Measurements from ENCODE around the gene FAF1.
"Not testable (repeated sequence)": the region's sequence is repeated elsewhere in the genome, so short reads cannot be mapped to it uniquely, and the experiment has no call there.

Gene FAF1

GRCh38 chr1:50952566-50952965 lies 7.5 kb downstream of the FAF1 start:
- DNase-seq, result not testable (repeated sequence)

DNA sequence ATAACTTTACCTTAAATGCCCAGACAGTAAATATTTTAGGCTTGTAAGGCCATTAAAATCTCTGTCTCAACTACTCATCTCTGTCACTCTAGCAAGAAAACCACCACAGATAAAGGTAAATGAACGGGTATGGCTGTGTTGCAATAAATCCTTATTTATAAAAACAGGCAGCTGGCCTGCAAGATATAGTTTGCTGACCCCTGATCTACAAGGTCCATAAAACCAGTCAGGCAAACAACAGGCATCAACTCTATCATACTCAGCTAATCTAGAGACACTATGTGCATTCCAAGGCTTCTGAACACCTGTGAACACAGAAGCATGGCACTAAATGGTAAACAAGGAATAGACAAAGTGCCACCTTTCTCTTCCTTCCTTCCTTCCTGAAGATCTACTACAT lies 9.7 kb downstream of the FAF1 start:
- no peak for DNase-seq

DNA sequence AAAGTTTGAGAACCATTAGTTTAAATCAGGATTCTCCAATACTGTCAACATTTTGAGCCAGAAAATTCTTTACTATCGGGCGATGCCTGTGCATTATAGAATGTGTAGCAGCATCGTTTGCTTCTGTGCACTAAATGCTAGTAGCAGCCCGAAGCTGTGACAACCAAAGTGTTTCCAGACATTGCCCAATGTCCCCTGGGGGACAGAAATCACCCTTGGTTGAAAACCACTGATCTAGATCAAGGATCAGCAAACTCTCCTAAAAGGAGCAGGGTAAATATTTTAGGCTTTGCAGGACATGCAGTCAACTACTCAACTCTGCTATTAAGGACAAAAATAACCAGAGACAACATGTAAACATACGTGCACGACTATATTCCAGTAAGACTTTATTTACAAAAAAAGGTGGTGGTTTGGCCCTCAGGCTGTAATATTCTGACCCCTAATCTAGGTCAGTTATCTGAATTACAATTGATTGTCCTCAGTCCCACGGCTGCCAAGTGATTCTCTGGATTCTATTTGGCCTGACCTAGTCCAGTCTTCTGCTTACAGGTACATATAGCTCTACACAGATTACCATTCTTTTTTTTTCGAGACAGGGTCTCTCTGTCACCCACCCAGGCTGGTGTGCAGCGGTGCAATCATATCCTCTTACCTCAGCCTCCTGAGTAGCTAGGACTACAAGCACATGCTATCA lies 10.6 kb downstream of the FAF1 start:
- no peak for DNase-seq

DNA sequence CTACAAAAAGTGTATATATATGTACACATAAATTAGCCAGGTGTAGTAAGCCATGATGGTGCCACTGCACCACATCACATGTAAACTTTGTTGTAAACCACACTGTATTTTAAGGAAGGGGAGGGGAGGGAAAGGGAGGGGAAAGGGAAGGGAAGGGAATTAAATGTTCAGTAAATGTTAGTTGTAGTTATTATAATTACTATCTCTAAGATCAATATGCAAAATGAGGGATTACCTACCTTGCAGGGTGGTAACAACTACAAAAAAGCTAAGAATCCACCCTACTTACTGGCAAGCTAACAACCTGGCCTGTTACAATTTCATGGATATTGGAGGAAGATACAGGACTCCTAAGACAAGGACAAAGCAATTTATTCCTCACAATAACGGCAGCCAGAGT lies 17.7 kb downstream of the FAF1 start:
- DNase-seq, result no peak

GRCh38 chr1:50940291-50940690 lies 19.8 kb downstream of the FAF1 start:
- DNase-seq, result no peak

DNA sequence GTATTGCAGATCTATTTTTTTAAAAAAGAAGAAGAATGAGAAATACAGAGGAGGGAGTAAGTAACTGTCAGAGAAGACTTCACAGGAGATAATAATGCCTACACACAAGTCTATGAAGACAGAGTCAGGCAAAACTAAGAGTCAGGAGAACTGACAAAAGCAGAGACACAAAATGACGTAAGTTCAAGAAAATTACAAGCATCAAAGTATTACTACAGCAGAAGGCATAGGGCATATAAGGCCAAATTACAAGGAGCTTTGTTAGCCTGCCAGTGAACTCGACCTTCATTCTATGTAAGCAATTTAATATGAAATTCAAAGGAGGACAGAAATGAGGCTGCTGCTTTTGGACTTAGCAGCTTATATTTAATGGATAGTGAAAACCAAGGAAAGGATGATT lies 23.7 kb downstream of the FAF1 start:
- DNase-seq, result no peak

GRCh38 chr1:50935276-50935675 lies 24.8 kb downstream of the FAF1 start:
- DNase-seq, result not testable (repeated sequence)

- DNase-seq, result no peak
Observed at GRCh38 chr1:50934838-50935237, 25.2 kb downstream of the FAF1 start.

GRCh38 chr1:50933770-50934169 lies 26.3 kb downstream of the FAF1 start:
- not testable (repeated sequence) for DNase-seq

GRCh38 chr1:50932043-50932442 lies 28.0 kb downstream of the FAF1 start:
- DNase-seq, result not testable (repeated sequence)

DNA sequence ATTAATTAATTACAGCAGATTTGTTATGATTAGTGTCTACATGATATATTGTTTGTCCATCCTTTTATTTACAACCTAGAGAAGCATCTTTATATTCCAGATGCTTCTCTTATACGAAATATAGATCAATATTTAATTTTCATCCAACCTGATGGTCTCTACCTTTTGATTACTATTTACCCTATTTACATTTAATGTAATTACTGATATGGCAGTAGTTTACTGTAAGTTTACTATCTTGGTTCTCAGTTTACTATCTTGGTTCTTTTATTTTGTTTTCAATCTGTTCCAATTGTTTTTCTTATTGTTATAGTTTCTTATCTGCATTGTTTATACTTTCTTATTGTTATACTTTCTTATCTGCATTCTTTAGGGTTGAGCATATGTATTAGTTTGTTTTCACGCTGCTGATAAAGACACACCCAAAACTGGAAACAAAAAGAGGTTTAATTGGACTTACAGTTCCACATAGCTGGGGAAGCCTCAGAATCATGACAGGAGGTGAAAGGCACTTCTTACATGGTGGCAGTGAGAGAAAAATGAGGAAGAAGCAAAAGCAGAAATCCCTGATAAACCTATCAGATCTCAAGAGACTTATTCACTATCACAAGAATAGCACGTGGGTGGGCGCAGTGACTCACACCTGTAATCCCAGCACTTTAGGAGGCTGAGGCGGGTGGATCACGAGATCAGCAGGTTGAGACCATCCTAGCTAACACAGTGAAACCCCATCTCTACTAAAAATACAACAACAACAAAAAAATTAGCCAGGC lies 28.9 kb downstream of the FAF1 start:
- DNase-seq, result no peak

- no peak for DNase-seq
Observed at GRCh38 chr1:50930193-50930592, 29.9 kb downstream of the FAF1 start.

GRCh38 chr1:50929376-50929958 lies 30.6 kb downstream of the FAF1 start:
- peak in 1 of 2 experiments; percentile 1 for DNase-seq

GRCh38 chr1:50923564-50923963 lies 36.5 kb downstream of the FAF1 start:
- no peak for DNase-seq

GRCh38 chr1:50921029-50921428 lies 39.0 kb downstream of the FAF1 start:
- no peak for DNase-seq

- DNase-seq, result no peak
Observed at GRCh38 chr1:50920409-50920808, 39.7 kb downstream of the FAF1 start.

DNA sequence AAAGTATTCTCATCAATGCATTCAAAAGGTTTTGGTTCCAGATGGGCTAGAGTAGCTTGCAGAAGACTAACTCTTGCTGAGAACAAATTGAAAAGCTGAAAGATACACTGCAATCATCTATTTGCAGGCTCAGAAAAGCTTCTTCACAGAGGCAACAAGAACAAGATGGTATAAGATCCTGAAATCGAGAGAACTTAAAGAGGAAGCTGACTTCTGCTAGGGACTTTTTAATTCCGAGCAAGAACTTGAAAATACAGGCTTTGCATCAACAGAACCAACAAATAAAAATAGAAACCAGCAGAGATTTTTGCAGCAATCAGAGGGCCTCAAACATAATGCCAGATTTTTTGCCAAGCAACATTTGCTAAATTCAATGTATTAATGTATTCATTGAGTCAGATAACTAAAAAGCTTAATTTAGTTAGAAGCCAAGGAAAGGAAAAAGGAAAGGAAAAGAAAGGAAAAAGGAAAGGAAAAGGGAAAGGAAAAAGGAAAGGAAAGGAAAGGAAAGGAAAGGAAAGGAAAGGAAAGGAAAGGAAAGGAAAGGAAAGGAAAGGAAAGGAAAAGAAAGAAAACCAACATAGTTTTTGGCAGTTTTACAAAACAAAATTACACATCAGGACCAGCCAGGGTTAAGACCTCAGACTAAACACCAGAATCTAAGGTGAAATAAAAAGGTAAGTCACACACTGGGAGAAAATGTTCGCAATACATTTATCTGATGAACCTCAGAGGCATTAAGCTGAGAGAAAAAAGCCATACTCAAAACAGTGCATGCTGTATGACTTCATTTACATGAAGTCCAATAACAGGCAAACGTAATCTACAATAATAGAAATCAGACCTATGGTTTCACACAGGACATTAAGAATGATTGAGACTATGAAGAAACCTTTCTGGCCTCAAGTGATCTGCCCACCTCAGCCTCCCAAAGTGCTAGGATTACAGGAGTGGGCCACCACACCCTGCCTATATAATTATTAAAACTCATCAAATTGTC lies 42.6 kb downstream of the FAF1 start:
- DNase-seq, result no peak

DNA sequence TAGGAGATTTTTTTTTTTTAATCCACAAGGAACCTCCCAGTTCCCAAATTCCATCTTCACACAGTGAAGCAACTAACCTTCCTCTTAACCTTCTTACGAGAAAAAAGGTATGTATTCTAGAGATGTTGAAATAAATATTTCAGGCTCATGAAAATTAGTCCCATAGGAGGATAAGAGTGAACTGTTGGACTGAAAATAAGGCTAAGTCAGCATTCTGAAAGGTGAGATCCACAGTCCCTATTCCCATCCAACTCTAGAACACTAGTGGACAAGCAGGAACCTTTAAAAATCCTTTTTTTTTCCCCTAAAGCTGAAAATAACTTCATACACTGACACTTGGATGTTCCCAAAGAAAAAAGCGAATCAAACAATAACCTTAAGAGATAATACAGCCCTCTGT lies 44.4 kb downstream of the FAF1 start:
- DNase-seq, result no peak

- DNase-seq, result no peak
Observed at GRCh38 chr1:50913954-50914353, 46.1 kb downstream of the FAF1 start.

DNA sequence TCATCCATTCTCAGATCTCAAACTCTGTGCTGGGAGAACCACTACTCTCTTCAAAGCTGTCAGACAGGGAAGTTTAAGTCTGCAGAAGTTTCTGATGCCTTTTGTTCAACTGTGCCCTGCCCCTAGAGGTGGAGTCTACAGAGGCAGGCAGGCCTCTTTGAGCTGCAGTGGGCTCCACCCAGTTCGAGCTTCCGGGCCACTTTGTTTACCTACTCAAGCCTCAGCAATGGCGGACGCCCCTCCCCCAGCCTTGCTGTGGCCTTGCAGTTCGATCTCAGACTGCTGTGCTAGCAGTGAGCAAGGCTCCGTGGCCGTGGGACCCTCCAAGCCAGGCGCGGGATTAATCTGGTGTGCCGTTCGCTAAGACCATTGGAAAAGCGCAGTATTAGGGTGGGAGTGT lies 49.7 kb downstream of the FAF1 start:
- DNase-seq, result not testable (repeated sequence)

GRCh38 chr1:50907610-50908009 lies 52.5 kb downstream of the FAF1 start:
- not testable (repeated sequence) for DNase-seq

DNA sequence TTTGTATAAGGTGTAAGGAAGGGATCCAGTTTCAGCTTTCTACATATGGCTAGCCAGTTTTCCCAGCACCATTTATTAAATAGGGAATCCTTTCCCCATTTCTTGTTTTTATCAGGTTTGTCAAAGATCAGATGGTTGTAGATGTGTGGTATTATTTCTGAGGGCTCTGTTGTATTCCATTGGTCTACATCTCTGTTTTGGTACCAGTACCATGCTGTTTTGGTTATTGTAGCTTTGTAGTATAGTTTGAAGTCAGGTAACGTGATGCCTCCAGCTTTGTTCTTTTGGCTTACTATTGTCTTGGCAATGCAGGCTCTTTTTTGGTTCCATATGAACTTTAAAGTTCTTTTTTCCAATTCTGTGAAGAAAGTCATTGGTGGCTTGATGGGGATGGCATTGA lies 54.0 kb downstream of the FAF1 start:
- DNase-seq, result not testable (repeated sequence)

GRCh38 chr1:50902419-50902818 lies 57.6 kb downstream of the FAF1 start:
- DNase-seq, result no peak

All from SHP77 (cell line).